HepG2 (cell line): ENCODE results near the gene NAPB. TPM values are rescaled to one million over a fixed set of nuclear protein-coding genes. Genes with fewer than 3 reads are reported as not detected.
A peak's percentile ranks its signal among the peaks of the same experiment; 100 is the strongest.

ENCODE experiments used
- ADNP ChIP-seq: sonication (generic); formaldehyde crosslinking; IDR thresholded peaks from 2 replicates; pipeline ENCODE4 v1.4.0; 2020; ENCODE audit warnings: missing genetic modification reagents
- AGO2 ChIP-seq: fragments of 200-400 bp; formaldehyde crosslinking; optimal IDR thresholded peaks from 2 replicates; pipeline ENCODE3; 2017; ENCODE audit warnings: mild to moderate bottlenecking, low read depth, low read length, moderate library complexity
- BCL6 ChIP-seq: IDR thresholded peaks from 2 replicates; pipeline ENCODE4 v1.6.1; 2016; ENCODE audit warnings: missing genetic modification reagents, missing compliant biosample characterization
- CEBPB ChIP-seq: IDR thresholded peaks from 2 replicates; pipeline ENCODE4 v1.6.1; 2011; ENCODE audit warnings: low read depth, low read length, improper control_type of control experiment, borderline replicate concordance
- CEBPG ChIP-seq: IDR thresholded peaks from 2 replicates; pipeline ENCODE4 v1.6.1; 2016
- CHD4 ChIP-seq: fragments of 200-600 bp; sonication (generic); IDR thresholded peaks from 2 replicates; pipeline ENCODE4 v1.7.0; 2017; ENCODE audit warnings: mild to moderate bottlenecking, low read length, borderline replicate concordance
- CREB1 ChIP-seq, 2 experiments: fragments of 450-650 bp in 1 of 2; IDR thresholded peaks; 2 replicates each; pipeline ENCODE4 v1.6.1; 2016 to 2017; ENCODE audit warnings: control low read depth in 1 of 2, mild to moderate bottlenecking in 1 of 2, missing compliant biosample characterization in 1 of 2, missing genetic modification characterization in 1 of 2
- FLYWCH1 ChIP-seq: sonication (generic); formaldehyde crosslinking; IDR thresholded peaks from 2 replicates; pipeline ENCODE4 v1.8.1; 2023; ENCODE audit warnings: mild to moderate bottlenecking, missing genetic modification reagents
- GPBP1L1 ChIP-seq: sonication (generic); formaldehyde crosslinking; IDR thresholded peaks from 2 replicates; pipeline ENCODE4 v1.5.0; 2020; ENCODE audit warnings: mild to moderate bottlenecking, missing genetic modification reagents
- HNRNPL ChIP-seq: fragments of 200-400 bp; formaldehyde crosslinking; IDR thresholded peaks from 2 replicates; pipeline ENCODE4 v1.6.1; 2017; ENCODE audit warnings: mild to moderate bottlenecking, low read depth, low read length
- JDP2 ChIP-seq: sonication (generic); formaldehyde crosslinking; IDR thresholded peaks from 2 replicates; pipeline ENCODE4 v1.8.1; 2022; ENCODE audit warnings: missing genetic modification reagents, borderline replicate concordance
- KLF13 ChIP-seq: sonication (generic); formaldehyde crosslinking; IDR thresholded peaks from 2 replicates; pipeline ENCODE4 v1.4.0; 2020; ENCODE audit warnings: mild to moderate bottlenecking, missing genetic modification reagents
- RARA ChIP-seq: IDR thresholded peaks from 2 replicates; pipeline ENCODE4 v1.6.1; 2016; ENCODE audit warnings: missing genetic modification reagents, missing compliant biosample characterization
- ZBTB2 ChIP-seq: sonication (generic); formaldehyde crosslinking; IDR thresholded peaks from 2 replicates; pipeline ENCODE4 v1.8.0; 2022; ENCODE audit warnings: low read depth, missing genetic modification reagents
- ZFYVE20 ChIP-seq: sonication (generic); formaldehyde crosslinking; IDR thresholded peaks from 2 replicates; pipeline ENCODE4 v1.8.0; 2023; ENCODE audit warnings: low read depth, mild to moderate bottlenecking, moderate library complexity, missing genetic modification reagents, borderline replicate concordance
- ZKSCAN1 ChIP-seq: fragments of 150-350 bp; IDR thresholded peaks from 2 replicates; pipeline ENCODE4 v1.6.1; 2014; ENCODE audit warnings: low read length
- ZMYM4 ChIP-seq: sonication (generic); formaldehyde crosslinking; IDR thresholded peaks from 2 replicates; pipeline ENCODE4 v1.8.1; 2023; ENCODE audit warnings: mild to moderate bottlenecking, missing genetic modification reagents
- ZNF136 ChIP-seq: sonication (generic); formaldehyde crosslinking; IDR thresholded peaks from 2 replicates; pipeline ENCODE4 v1.8.1; 2022; ENCODE audit warnings: low read depth, mild to moderate bottlenecking, moderate library complexity, missing genetic modification reagents
- ZNF143 ChIP-seq: sonication (generic); formaldehyde crosslinking; IDR thresholded peaks from 2 replicates; pipeline ENCODE4 v1.4.0; 2020; ENCODE audit warnings: missing genetic modification reagents
- ZNF263 ChIP-seq: sonication (generic); formaldehyde crosslinking; IDR thresholded peaks from 2 replicates; pipeline ENCODE4 v1.4.0; 2020; ENCODE audit warnings: missing genetic modification reagents
- ZNF296 ChIP-seq: sonication (generic); formaldehyde crosslinking; conservative IDR thresholded peaks from 2 replicates; pipeline ENCODE4 v1.5.0; 2020; ENCODE audit warnings: mild to moderate bottlenecking, missing genetic modification reagents
- ZNF484 ChIP-seq: sonication (generic); formaldehyde crosslinking; IDR thresholded peaks from 2 replicates; pipeline ENCODE4 v1.5.1; 2020; ENCODE audit warnings: mild to moderate bottlenecking, low read depth, missing genetic modification reagents, borderline replicate concordance
- ZNF850 ChIP-seq: sonication (generic); formaldehyde crosslinking; conservative IDR thresholded peaks from 2 replicates; pipeline ENCODE4 v1.9.0; 2021; ENCODE audit warnings: mild to moderate bottlenecking, missing genetic modification reagents
- ZSCAN12 ChIP-seq: sonication (generic); formaldehyde crosslinking; IDR thresholded peaks from 2 replicates; pipeline ENCODE4 v1.9.0; 2021; ENCODE audit warnings: mild to moderate bottlenecking, missing genetic modification reagents
- ZSCAN30 ChIP-seq: sonication (generic); formaldehyde crosslinking; IDR thresholded peaks from 2 replicates; pipeline ENCODE4 v1.5.0; 2020; ENCODE audit warnings: mild to moderate bottlenecking, missing genetic modification reagents
- polyA plus RNA-seq, 8 experiments: library from polyadenylated mRNA; depleted of rRNA in 3 of 8; stranded (reverse) in 7 of 8; unstranded in 1 of 8; fragments of >200 nt; fragmentation: Illumina TruSeq in 4 of 8; extraction: Trizol in 4 of 8; gene quantifications; 2 replicates each; pipeline versions ENCODE4 v1.2.1 to v1.2.3, GENCODE V29; 2011 to 2016; ENCODE audit warnings: low read depth in 4 of 8, missing spikeins in 1 of 8, mixed read lengths in 1 of 8; ENCODE audit not compliant: insufficient read depth in 1 of 8
- total RNA-seq, 5 experiments: library from RNA; depleted of rRNA; stranded (reverse); fragments of >200 nt; fragmentation: Illumina TruSeq; extraction: Trizol; gene quantifications; 2 replicates each; pipeline ENCODE4 v1.2.3, GENCODE V29; 2016; ENCODE audit warnings: low read depth in 1 of 5
- TF ChIP-seq, protein P1 (sequence below): sonication (generic); formaldehyde crosslinking; IDR thresholded peaks from 2 replicates; pipeline ENCODE4 v1.5.1; 2020; ENCODE audit warnings: missing genetic modification reagents, mild to moderate bottlenecking, borderline replicate concordance
- TF ChIP-seq, protein P2 (sequence below): IDR thresholded peaks from 2 replicates; pipeline ENCODE4 v1.6.1; 2016; ENCODE audit warnings: mild to moderate bottlenecking, missing biosample characterization, missing genetic modification reagents

The NAPB gene
- total and polyA plus RNA-seq, 2 of the 13 experiments (the other 11 are each of a cell fraction or from before 2014, with no cell fraction given) = 15.2 to 16.1 TPM

- peak; percentile 67; the same call in 1 of the 2 replicates for TF ChIP-seq CHD4
- TF ChIP-seq ZNF296 (CRISPR knock-in tag) = no peak
- no peak for TF ChIP-seq ZNF263 (CRISPR knock-in tag)
- peak; percentile 14; the same call in 1 of the 2 replicates for TF ChIP-seq CEBPG (CRISPR knock-in tag)
- peak; percentile 91 for TF ChIP-seq BCL6
- no peak for TF ChIP-seq ZNF484 (CRISPR knock-in tag)
- no peak for TF ChIP-seq ADNP (CRISPR knock-in tag)
- no peak for TF ChIP-seq AGO2
- TF ChIP-seq, protein P1, sequence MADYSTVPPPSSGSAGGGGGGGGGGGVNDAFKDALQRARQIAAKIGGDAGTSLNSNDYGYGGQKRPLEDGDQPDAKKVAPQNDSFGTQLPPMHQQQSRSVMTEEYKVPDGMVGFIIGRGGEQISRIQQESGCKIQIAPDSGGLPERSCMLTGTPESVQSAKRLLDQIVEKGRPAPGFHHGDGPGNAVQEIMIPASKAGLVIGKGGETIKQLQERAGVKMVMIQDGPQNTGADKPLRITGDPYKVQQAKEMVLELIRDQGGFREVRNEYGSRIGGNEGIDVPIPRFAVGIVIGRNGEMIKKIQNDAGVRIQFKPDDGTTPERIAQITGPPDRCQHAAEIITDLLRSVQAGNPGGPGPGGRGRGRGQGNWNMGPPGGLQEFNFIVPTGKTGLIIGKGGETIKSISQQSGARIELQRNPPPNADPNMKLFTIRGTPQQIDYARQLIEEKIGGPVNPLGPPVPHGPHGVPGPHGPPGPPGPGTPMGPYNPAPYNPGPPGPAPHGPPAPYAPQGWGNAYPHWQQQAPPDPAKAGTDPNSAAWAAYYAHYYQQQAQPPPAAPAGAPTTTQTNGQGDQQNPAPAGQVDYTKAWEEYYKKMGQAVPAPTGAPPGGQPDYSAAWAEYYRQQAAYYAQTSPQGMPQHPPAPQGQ (CRISPR knock-in tag) = no peak
- TF ChIP-seq HNRNPL = no peak
- TF ChIP-seq ZFYVE20 = no peak
- TF ChIP-seq ZNF143 (CRISPR knock-in tag) = no peak
- no peak for TF ChIP-seq GPBP1L1 (CRISPR knock-in tag)
- TF ChIP-seq, protein P2, sequence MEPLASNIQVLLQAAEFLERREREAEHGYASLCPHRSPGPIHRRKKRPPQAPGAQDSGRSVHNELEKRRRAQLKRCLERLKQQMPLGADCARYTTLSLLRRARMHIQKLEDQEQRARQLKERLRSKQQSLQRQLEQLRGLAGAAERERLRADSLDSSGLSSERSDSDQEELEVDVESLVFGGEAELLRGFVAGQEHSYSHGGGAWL (CRISPR knock-in tag) = no peak
- peak; percentile 61; the same call in 1 of the 2 replicates for TF ChIP-seq ZNF136
- TF ChIP-seq JDP2 (CRISPR knock-in tag) = no peak
- TF ChIP-seq ZKSCAN1 = no peak
- no peak for TF ChIP-seq FLYWCH1 (CRISPR knock-in tag)
- TF ChIP-seq ZMYM4 (CRISPR knock-in tag) = no peak
- no peak for TF ChIP-seq CREB1 (IDR thresholded peaks at IDR 0.05)
- no peak; the same call in 1 of the 2 replicates for TF ChIP-seq CREB1 (CRISPR knock-in tag; IDR thresholded peaks at IDR 0.05)
- no peak for TF ChIP-seq ZSCAN12 (CRISPR knock-in tag)
- TF ChIP-seq CEBPB = no peak
- TF ChIP-seq KLF13 = no peak
- no peak for TF ChIP-seq ZBTB2 (CRISPR knock-in tag)
- peak; percentile 94 for TF ChIP-seq RARA
- no peak for TF ChIP-seq ZNF850 (CRISPR knock-in tag)
- no peak for TF ChIP-seq ZSCAN30 (CRISPR knock-in tag)
Observed at GRCh38 chr20:23386304-23387117, 34.8 kb downstream of the NAPB start (continued).
